Esophagus muscularis mucosa (tissue), 4 donors: Measurements from ENCODE around the gene ZNF784.

Experiments
- EP300 ChIP-seq: sonication (generic); formaldehyde crosslinking; IDR thresholded peaks from one replicate; pipeline ENCODE4 v1.6.1; 2017; ENCODE audit warnings: antibody characterized with exemption
- POLR2AphosphoS5 ChIP-seq, 2 donors: sonication (generic); formaldehyde crosslinking; IDR thresholded peaks; one replicate each; pipeline ENCODE4 v1.6.1; 2017; ENCODE audit warnings: antibody characterized with exemption in 2 of 2
- TF ChIP-seq, protein P1 (sequence below), 3 experiments: fragments of 200-600 bp in 2 of 3; fragments of 450-650 bp in 1 of 3; sonication (generic) in 2 of 3; IDR thresholded peaks; one replicate each; pipeline ENCODE4 v1.5.1; 2017 to 2019; ENCODE audit warnings: antibody characterized with exemption in 3 of 3, mild to moderate bottlenecking in 2 of 3, moderate library complexity in 1 of 3

DNA sequence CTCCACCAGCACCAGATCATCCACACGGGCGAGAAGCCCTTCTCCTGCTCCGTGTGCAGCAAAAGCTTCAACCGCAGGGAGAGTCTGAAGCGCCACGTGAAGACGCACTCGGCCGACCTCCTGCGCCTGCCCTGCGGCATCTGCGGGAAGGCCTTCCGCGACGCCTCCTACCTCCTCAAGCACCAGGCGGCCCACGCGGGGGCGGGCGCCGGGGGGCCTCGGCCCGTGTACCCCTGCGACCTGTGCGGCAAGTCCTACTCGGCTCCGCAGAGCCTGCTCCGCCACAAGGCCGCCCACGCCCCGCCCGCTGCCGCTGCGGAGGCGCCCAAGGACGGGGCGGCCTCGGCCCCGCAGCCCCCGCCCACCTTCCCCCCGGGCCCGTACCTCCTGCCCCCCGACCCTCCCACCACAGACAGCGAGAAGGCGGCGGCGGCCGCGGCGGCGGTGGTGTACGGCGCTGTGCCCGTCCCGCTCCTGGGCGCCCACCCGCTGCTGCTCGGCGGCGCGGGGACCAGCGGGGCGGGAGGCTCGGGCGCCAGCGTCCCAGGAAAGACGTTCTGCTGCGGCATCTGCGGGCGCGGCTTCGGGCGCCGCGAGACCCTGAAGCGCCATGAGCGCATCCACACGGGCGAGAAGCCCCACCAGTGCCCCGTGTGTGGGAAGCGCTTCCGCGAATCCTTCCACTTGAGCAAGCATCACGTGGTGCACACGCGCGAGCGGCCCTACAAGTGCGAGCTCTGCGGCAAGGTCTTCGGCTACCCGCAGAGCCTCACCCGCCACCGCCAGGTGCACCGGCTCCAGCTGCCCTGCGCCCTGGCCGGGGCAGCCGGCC lies 9.4 kb downstream of the ZNF784 start:
- TF ChIP-seq, protein P1, sequence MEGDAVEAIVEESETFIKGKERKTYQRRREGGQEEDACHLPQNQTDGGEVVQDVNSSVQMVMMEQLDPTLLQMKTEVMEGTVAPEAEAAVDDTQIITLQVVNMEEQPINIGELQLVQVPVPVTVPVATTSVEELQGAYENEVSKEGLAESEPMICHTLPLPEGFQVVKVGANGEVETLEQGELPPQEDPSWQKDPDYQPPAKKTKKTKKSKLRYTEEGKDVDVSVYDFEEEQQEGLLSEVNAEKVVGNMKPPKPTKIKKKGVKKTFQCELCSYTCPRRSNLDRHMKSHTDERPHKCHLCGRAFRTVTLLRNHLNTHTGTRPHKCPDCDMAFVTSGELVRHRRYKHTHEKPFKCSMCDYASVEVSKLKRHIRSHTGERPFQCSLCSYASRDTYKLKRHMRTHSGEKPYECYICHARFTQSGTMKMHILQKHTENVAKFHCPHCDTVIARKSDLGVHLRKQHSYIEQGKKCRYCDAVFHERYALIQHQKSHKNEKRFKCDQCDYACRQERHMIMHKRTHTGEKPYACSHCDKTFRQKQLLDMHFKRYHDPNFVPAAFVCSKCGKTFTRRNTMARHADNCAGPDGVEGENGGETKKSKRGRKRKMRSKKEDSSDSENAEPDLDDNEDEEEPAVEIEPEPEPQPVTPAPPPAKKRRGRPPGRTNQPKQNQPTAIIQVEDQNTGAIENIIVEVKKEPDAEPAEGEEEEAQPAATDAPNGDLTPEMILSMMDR (IDR thresholded peaks at IDR 0.05) = no peak
- TF ChIP-seq EP300 = no peak
- no peak for TF ChIP-seq POLR2AphosphoS5 (IDR thresholded peaks at IDR 0.05)
